Muscle layer of colon (tissue), 2 donors: ENCODE results near the gene TXNL1.

Experiments used
- H3K27ac ChIP-seq: one replicate; pipeline ENCODE4 v1.7.0; 2013; ENCODE audit warnings: low read depth, mild to moderate bottlenecking, low read length, moderate library complexity
- H3K27me3 ChIP-seq, 2 donors: one replicate each; pipeline ENCODE4 v1.7.0; 2013; ENCODE audit warnings: low read length in 2 of 2, mild to moderate bottlenecking in 2 of 2; ENCODE audit not compliant: insufficient read depth in 2 of 2, control insufficient read depth in 1 of 2
- H3K36me3 ChIP-seq: one replicate; pipeline ENCODE4 v1.7.0; 2013; ENCODE audit warnings: mild to moderate bottlenecking, low read length; ENCODE audit not compliant: insufficient read depth
- H3K4me1 ChIP-seq: one replicate; pipeline ENCODE4 v1.7.0; 2013; ENCODE audit warnings: mild to moderate bottlenecking, low read length; ENCODE audit not compliant: insufficient read depth
- H3K4me3 ChIP-seq, 2 donors: one replicate each; pipeline ENCODE4 v1.7.0; 2013; ENCODE audit warnings: low read length in 2 of 2, low read depth in 1 of 2, mild to moderate bottlenecking in 1 of 2, moderate library complexity in 1 of 2
- H3K9ac ChIP-seq: one replicate; pipeline ENCODE4 v1.7.0; 2013; ENCODE audit warnings: low read length
- H3K9me3 ChIP-seq: one replicate; pipeline ENCODE4 v1.7.0; 2013; ENCODE audit warnings: mild to moderate bottlenecking, low read length
- donor health status: abdominal sarcoma.
- donor health status: Adenocarcinoma of cecum.

The TXNL1 gene

DNA sequence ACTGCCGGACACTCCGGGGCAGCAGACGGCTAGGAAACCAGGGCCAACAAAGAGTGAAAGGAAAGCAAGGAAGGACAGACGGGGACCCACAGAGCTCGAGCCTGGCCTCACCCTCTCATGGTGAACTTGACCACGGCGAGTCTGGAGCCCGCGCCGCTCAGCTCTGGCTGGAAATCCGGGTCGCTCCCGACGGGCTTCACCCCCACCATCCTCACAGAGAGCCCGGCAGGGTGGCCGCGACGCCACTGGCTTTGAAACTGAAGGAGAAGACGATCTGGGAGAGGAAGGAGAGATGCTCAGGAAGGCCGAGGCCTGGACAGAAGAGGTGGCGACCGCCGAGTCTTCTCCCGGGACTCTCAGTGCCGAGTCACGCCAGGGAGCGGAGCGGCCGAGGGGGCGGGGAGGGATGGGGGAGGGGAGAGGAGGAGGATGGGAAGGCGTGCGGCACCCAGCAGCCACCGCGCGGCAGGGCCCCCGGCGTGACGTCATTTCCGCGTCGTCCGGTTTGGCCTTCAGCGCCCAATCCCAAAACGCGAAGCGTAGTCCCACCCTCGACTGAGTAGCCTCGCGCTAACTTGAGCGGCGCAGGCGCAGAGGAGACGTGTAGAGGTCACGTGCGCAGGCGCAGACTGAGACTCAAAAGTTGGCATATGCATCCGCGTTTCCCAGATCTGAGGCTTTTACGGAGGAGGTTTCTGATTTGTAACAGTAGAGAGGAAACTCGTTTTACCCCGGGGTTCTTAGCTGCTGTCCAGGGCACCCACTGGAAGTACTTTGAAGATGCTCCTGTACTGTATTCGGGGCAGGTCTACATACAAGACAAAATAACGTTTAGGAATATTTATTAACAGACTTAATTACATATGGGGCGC lies at the start of gene TXNL1:
TSS of gene TXNL1 (minus strand) at position 361 of the 872 bp plus-strand sequence. CDS start at position 209, 152 bp downstream.
- Histone ChIP-seq H3K9ac (peak within 1 kb of the TSS; percentile 94), H3K27ac (peak within 1 kb of the TSS; percentile 98), H3K9me3 (no peaks in the 10 kb centered on the region), H3K27me3 (no peaks in the 10 kb centered on the region), H3K4me3 (peak within 1 kb of the TSS; percentile 70 to 97), H3K36me3 (no peaks in the 10 kb centered on the region), H3K4me1 (peaks cover 19% of the 10 kb centered on the region)

DNA sequence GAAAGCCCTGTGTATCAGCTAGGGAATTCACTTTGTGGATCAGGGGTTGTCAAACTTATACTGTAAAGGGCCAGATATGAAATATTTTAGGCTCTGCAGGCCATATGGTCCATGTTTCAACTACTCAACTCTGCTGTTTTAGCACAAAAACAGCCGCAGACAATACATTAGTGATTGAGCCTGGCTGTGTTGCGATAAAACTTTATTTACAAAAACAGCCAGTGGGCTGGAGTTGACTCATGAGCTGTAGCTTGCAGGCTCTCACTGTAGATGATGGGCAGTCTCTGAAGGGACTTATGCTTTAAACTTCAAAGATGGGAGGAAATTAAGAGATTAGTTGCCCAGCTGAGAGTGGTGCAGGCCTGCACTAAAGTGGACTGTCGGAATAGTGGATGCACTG lies 45.9 kb upstream of the TXNL1 start:
- no peak overlapping the region for H3K27ac ChIP-seq
- no peaks in the 10 kb centered on the region for H3K27me3 ChIP-seq
- H3K4me3 ChIP-seq = no peak overlapping the region
- H3K9me3 ChIP-seq = no peaks in the 10 kb centered on the region
- no peaks in the 10 kb centered on the region for H3K4me1 ChIP-seq
- H3K36me3 ChIP-seq = peaks cover 10% of the 10 kb centered on the region
- no peak overlapping the region for H3K9ac ChIP-seq

GRCh38 chr18:56678836-56679565 lies 40.6 kb upstream of the TXNL1 start:
- Histone ChIP-seq H3K27me3 (no peaks in the 10 kb centered on the region), H3K36me3 (peaks cover 4% of the 10 kb centered on the region), H3K9me3 (no peaks in the 10 kb centered on the region), H3K27ac (no peak overlapping the region), H3K4me3 (no peak overlapping the region), H3K4me1 (no peaks in the 10 kb centered on the region), H3K9ac (no peak overlapping the region)

DNA sequence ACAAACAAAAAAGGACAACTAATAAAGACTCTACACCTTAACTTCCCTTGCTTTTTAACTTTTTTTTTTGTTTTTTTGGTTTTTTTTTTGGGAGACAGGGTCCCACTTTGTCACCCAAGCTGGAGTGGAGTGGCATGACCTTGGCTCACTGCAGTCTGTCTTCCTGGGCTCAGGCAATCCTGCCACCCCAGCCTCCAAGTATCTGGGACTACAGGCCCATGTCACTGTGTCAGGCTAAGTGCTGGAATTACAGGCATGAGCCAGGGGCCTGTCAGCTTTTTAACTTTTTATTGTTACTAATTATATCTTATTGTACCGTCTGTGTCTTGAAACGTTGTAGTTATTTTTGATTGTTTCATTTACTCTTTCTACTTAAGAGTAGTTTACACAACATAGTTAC lies 38.2 kb upstream of the TXNL1 start:
- Histone ChIP-seq H3K27ac (no peak overlapping the region), H3K27me3 (no peaks in the 10 kb centered on the region), H3K4me1 (no peaks in the 10 kb centered on the region), H3K9me3 (no peaks in the 10 kb centered on the region), H3K4me3 (no peak overlapping the region), H3K36me3 (peaks cover 7% of the 10 kb centered on the region), H3K9ac (no peak overlapping the region)

GRCh38 chr18:56672981-56673380 lies 34.6 kb upstream of the TXNL1 start:
- no peaks in the 10 kb centered on the region for H3K4me1 ChIP-seq
- peaks cover 7% of the 10 kb centered on the region for H3K36me3 ChIP-seq
- H3K4me3 ChIP-seq = no peak overlapping the region
- H3K27me3 ChIP-seq = no peaks in the 10 kb centered on the region
- no peak overlapping the region for H3K27ac ChIP-seq
- no peak overlapping the region for H3K9ac ChIP-seq
- H3K9me3 ChIP-seq = no peaks in the 10 kb centered on the region

DNA sequence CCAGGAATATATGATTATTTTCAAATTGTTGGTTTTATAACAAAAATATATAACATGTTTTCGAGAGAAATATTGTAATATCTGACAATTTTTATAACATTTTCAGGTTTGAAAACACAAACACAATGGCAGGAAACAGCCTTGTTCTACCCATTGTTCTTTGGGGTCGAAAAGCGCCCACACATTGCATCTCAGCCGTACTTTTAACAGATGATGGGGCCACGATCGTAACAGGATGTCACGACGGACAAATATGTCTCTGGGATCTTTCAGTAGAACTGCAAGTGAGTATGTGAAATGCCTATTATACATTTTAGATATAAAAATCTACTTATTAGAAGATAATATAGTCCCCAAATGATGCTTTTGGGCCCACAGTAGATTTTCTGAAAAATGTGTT lies 34.0 kb upstream of the TXNL1 start:
- no peaks in the 10 kb centered on the region for H3K4me1 ChIP-seq
- no peak overlapping the region for H3K4me3 ChIP-seq
- peaks cover 7% of the 10 kb centered on the region for H3K36me3 ChIP-seq
- H3K9me3 ChIP-seq = no peaks in the 10 kb centered on the region
- H3K9ac ChIP-seq = no peak overlapping the region
- H3K27ac ChIP-seq = no peak overlapping the region
- no peaks in the 10 kb centered on the region for H3K27me3 ChIP-seq

DNA sequence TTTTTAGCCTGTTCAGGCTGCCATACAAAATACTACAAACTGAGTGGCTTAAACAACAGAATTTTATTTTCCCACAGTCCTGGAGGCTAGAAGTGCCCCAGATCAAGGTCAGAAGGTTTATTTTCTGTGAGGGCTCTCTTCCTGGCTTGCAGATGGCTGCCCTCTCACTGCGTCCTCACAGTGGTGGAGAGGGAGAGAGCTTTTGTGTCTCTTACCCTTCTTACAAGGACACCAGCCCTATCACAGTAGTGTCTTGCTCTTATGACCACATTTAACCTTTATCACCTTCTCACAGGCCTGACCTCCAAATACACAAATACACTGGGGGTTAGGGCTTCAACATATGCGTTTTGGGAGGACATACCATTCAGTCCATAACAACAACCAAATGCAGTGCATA lies 24.5 kb upstream of the TXNL1 start:
- no peaks in the 10 kb centered on the region for H3K4me1 ChIP-seq
- no peaks in the 10 kb centered on the region for H3K9me3 ChIP-seq
- H3K4me3 ChIP-seq = no peak overlapping the region
- H3K27me3 ChIP-seq = no peaks in the 10 kb centered on the region
- no peak overlapping the region for H3K27ac ChIP-seq
- H3K36me3 ChIP-seq = no peaks in the 10 kb centered on the region
- H3K9ac ChIP-seq = no peak overlapping the region

DNA sequence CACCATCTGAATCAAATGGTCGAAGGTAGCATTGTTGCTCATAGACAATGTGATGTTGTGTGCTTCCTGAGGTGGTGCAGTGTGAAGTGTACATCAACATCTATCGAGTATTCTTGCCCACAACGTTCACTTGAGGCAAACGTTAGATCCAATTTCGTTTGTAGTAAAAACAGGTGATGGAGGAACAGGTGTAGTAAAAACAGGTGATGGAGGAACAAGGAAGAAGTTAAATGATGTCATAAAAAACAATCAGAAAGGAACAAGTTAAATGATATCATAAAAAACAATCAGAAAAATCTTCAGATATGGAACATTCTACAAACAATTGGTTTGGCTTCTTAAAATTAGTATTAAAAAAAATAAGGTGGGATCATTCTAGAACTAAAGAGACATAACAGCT lies 24.1 kb upstream of the TXNL1 start:
- Histone ChIP-seq H3K4me3 (no peak overlapping the region), H3K9me3 (no peaks in the 10 kb centered on the region), H3K4me1 (no peaks in the 10 kb centered on the region), H3K9ac (no peak overlapping the region), H3K27ac (no peak overlapping the region), H3K36me3 (no peaks in the 10 kb centered on the region), H3K27me3 (no peaks in the 10 kb centered on the region)

DNA sequence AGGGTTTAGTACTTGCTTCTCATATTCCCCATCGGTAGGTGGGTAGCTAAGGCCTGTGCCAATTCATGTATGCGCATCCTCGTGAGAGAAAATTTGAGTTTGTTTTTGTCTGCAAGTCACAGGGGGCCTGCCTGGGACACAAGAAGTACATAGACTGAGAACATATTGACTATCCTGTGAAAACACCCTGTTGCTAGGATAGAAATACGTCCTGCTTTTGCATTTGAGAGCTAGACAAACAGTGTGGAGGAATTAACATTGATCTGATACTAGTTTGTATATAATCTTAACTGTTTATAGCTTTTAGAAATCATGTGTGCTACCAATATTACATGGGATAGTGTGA lies 23.6 kb upstream of the TXNL1 start:
- no peak overlapping the region for H3K4me3 ChIP-seq
- H3K9ac ChIP-seq = no peak overlapping the region
- H3K4me1 ChIP-seq = no peaks in the 10 kb centered on the region
- H3K27ac ChIP-seq = no peak overlapping the region
- no peaks in the 10 kb centered on the region for H3K36me3 ChIP-seq
- no peaks in the 10 kb centered on the region for H3K27me3 ChIP-seq
- H3K9me3 ChIP-seq = no peaks in the 10 kb centered on the region

GRCh38 chr18:56661360-56662062 lies 23.1 kb upstream of the TXNL1 start:
- H3K4me1 ChIP-seq = no peaks in the 10 kb centered on the region
- no peak overlapping the region for H3K4me3 ChIP-seq
- H3K27me3 ChIP-seq = no peaks in the 10 kb centered on the region
- no peaks in the 10 kb centered on the region for H3K36me3 ChIP-seq
- no peaks in the 10 kb centered on the region for H3K9me3 ChIP-seq
- no peak overlapping the region for H3K27ac ChIP-seq
- no peak overlapping the region for H3K9ac ChIP-seq

GRCh38 chr18:56660655-56661054 lies 22.3 kb upstream of the TXNL1 start:
- Histone ChIP-seq H3K36me3 (no peaks in the 10 kb centered on the region), H3K4me3 (no peak overlapping the region), H3K9me3 (no peaks in the 10 kb centered on the region), H3K9ac (no peak overlapping the region), H3K27me3 (no peaks in the 10 kb centered on the region), H3K27ac (no peak overlapping the region), H3K4me1 (no peaks in the 10 kb centered on the region)
